Memory B cell (primary cell): ENCODE data around the gene KYAT1.
A peak's percentile ranks its signal among the peaks of the same experiment; 100 is the strongest.
"Not testable (repeated sequence)": the region's sequence is repeated elsewhere in the genome, so short reads cannot be mapped to it uniquely, and the experiment has no call there.

Experiments
- ATAC-seq: fragments of 150-1000 bp; cut with Tn5 transposase; 2 replicates; pipeline ENCODE4 v1.10.0; 2021; ENCODE audit warnings: low read depth, mild to moderate bottlenecking, moderate library complexity
- DNase-seq, 2 donors: peaks; one replicate each; pipeline ENCODE4 v3.0.0; 2022; ENCODE audit warnings: low spot score in 2 of 2
- H3K27ac Mint-ChIP-seq: one replicate; pipeline ENCODE4 v1.8.0; 2022; ENCODE audit warnings: mild to moderate bottlenecking, moderate library complexity, mixed read lengths
- H3K27me3 Mint-ChIP-seq: one replicate; pipeline ENCODE4 v1.8.0; 2022; ENCODE audit warnings: mixed read lengths
- H3K36me3 Mint-ChIP-seq: one replicate; pipeline ENCODE4 v1.8.0; 2022; ENCODE audit warnings: mild to moderate bottlenecking, mixed read lengths
- H3K4me1 Mint-ChIP-seq: one replicate; pipeline ENCODE4 v1.8.0; 2022; ENCODE audit warnings: mixed read lengths
- H3K4me3 Mint-ChIP-seq: one replicate; pipeline ENCODE4 v1.8.0; 2022; ENCODE audit warnings: mild to moderate bottlenecking, moderate library complexity, mixed read lengths
- H3K9me3 Mint-ChIP-seq: one replicate; pipeline ENCODE4 v1.8.0; 2022; ENCODE audit warnings: mixed read lengths

The KYAT1 gene

GRCh38 chr9:128851024-128851423, 30.7 kb downstream of the KYAT1 start:
- not testable (repeated sequence) for DNase-seq, H3K4me1 Mint-ChIP-seq, H3K4me3 Mint-ChIP-seq, ATAC-seq, H3K27ac Mint-ChIP-seq, H3K27me3 Mint-ChIP-seq, H3K9me3 Mint-ChIP-seq
- peaks cover 18% of the 10 kb centered on the region for H3K36me3 Mint-ChIP-seq

GRCh38 chr9:128847803-128848202, 33.9 kb downstream of the KYAT1 start:
- no peak overlapping the region for H3K27ac Mint-ChIP-seq
- DNase-seq (no peak), ATAC-seq (no peak)
- peaks cover 18% of the 10 kb centered on the region for H3K36me3 Mint-ChIP-seq
- no peaks in the 10 kb centered on the region for H3K4me1 Mint-ChIP-seq
- peaks cover 6% of the 10 kb centered on the region for H3K9me3 Mint-ChIP-seq
- H3K27me3 Mint-ChIP-seq = no peaks in the 10 kb centered on the region
- H3K4me3 Mint-ChIP-seq = no peak overlapping the region

GRCh38 chr9:128846680-128847030, 35.1 kb downstream of the KYAT1 start:
- ATAC-seq (no peak), DNase-seq (no peak)
- Mint-ChIP-seq H3K9me3 (peaks cover 6% of the 10 kb centered on the region), H3K36me3 (peaks cover 20% of the 10 kb centered on the region), H3K4me3 (no peak overlapping the region), H3K27ac (no peak overlapping the region), H3K27me3 (no peaks in the 10 kb centered on the region), H3K4me1 (peaks cover 3% of the 10 kb centered on the region)

GRCh38 chr9:128845186-128845931, 36.4 kb downstream of the KYAT1 start:
- Mint-ChIP-seq H3K4me1 (peaks cover 3% of the 10 kb centered on the region), H3K27ac (no peak overlapping the region), H3K4me3 (no peak overlapping the region), H3K9me3 (no peaks in the 10 kb centered on the region), H3K36me3 (peaks cover 10% of the 10 kb centered on the region), H3K27me3 (no peaks in the 10 kb centered on the region)
- ATAC-seq (no peak), DNase-seq (no peak)

- not testable (repeated sequence) for DNase-seq, H3K4me1 Mint-ChIP-seq, H3K36me3 Mint-ChIP-seq, H3K4me3 Mint-ChIP-seq, H3K27ac Mint-ChIP-seq, H3K9me3 Mint-ChIP-seq, H3K27me3 Mint-ChIP-seq, ATAC-seq
These were observed 38.6 kb downstream of the KYAT1 start for GRCh38 chr9:128843171-128843570.

GRCh38 chr9:128841694-128842492, 39.9 kb downstream of the KYAT1 start:
- no peak overlapping the region for H3K4me3 Mint-ChIP-seq
- H3K27ac Mint-ChIP-seq = no peak overlapping the region
- peaks cover 3% of the 10 kb centered on the region for H3K4me1 Mint-ChIP-seq
- H3K27me3 Mint-ChIP-seq = no peaks in the 10 kb centered on the region
- no peaks in the 10 kb centered on the region for H3K9me3 Mint-ChIP-seq
- ATAC-seq (peak; percentile 42), DNase-seq (no peak)
- peaks cover 9% of the 10 kb centered on the region for H3K36me3 Mint-ChIP-seq

GRCh38 chr9:128840524-128840923, 41.2 kb downstream of the KYAT1 start:
- no peaks in the 10 kb centered on the region for H3K9me3 Mint-ChIP-seq
- H3K4me3 Mint-ChIP-seq = no peak overlapping the region
- H3K27me3 Mint-ChIP-seq = no peaks in the 10 kb centered on the region
- H3K36me3 Mint-ChIP-seq = peaks cover 11% of the 10 kb centered on the region
- ATAC-seq (no peak), DNase-seq (no peak)
- peaks cover 3% of the 10 kb centered on the region for H3K4me1 Mint-ChIP-seq
- H3K27ac Mint-ChIP-seq = no peak overlapping the region

- Mint-ChIP-seq H3K27me3 (no peaks in the 10 kb centered on the region), H3K4me3 (no peak overlapping the region), H3K27ac (no peak overlapping the region), H3K4me1 (peaks cover 3% of the 10 kb centered on the region), H3K9me3 (no peaks in the 10 kb centered on the region), H3K36me3 (peaks cover 15% of the 10 kb centered on the region)
- DNase-seq = no peak
- no peak for ATAC-seq
These were observed 43.4 kb downstream of the KYAT1 start for GRCh38 chr9:128838338-128838737.

- no peak for ATAC-seq
- Mint-ChIP-seq H3K9me3 (no peaks in the 10 kb centered on the region), H3K27ac (no peak overlapping the region), H3K27me3 (no peaks in the 10 kb centered on the region), H3K4me3 (no peak overlapping the region), H3K4me1 (no peaks in the 10 kb centered on the region), H3K36me3 (peaks cover 13% of the 10 kb centered on the region)
- DNase-seq = no peak
These were observed 45.1 kb downstream of the KYAT1 start for GRCh38 chr9:128836509-128837145.

- no peak for ATAC-seq
- no peaks in the 10 kb centered on the region for H3K4me1 Mint-ChIP-seq
- no peak overlapping the region for H3K4me3 Mint-ChIP-seq
- H3K36me3 Mint-ChIP-seq = peaks cover 11% of the 10 kb centered on the region
- H3K9me3 Mint-ChIP-seq = no peaks in the 10 kb centered on the region
- no peak for DNase-seq
- H3K27ac Mint-ChIP-seq = no peak overlapping the region
- no peaks in the 10 kb centered on the region for H3K27me3 Mint-ChIP-seq
These were observed 46.2 kb downstream of the KYAT1 start for GRCh38 chr9:128835246-128836210.

GRCh38 chr9:128833696-128834095, 48.1 kb downstream of the KYAT1 start:
- no peaks in the 10 kb centered on the region for H3K9me3 Mint-ChIP-seq
- H3K4me3 Mint-ChIP-seq = no peak overlapping the region
- peaks cover 7% of the 10 kb centered on the region for H3K4me1 Mint-ChIP-seq
- no peak for DNase-seq
- H3K36me3 Mint-ChIP-seq = peaks cover 12% of the 10 kb centered on the region
- ATAC-seq = no peak
- no peaks in the 10 kb centered on the region for H3K27me3 Mint-ChIP-seq
- no peak overlapping the region for H3K27ac Mint-ChIP-seq

- peaks cover 10% of the 10 kb centered on the region for H3K4me1 Mint-ChIP-seq
- peaks cover 12% of the 10 kb centered on the region for H3K36me3 Mint-ChIP-seq
- peak; percentile 99 for ATAC-seq
- peak; percentile 84 to 91 for DNase-seq
- no peaks in the 10 kb centered on the region for H3K27me3 Mint-ChIP-seq
- H3K9me3 Mint-ChIP-seq = no peaks in the 10 kb centered on the region
- peak within 1 kb of the TSS; percentile 98 for H3K4me3 Mint-ChIP-seq
- H3K27ac Mint-ChIP-seq = peak within 1 kb of the TSS; percentile 95
These were observed 52.1 kb downstream of the KYAT1 start, which contains the start of gene SPOUT1 for GRCh38 chr9:128829477-128830251. Gene SPOUT1, minus strand, starts transcription at chr9:128829794. Its CDS starts 14 bp downstream, at chr9:128829780.
